OCI-LY1 (cell line): Measurements from ENCODE around the gene LAPTM5.

Source experiments
- EZH2 ChIP-seq: fragments of 200-600 bp; sonication (generic), shearing (Covaris generic); IDR thresholded peaks from 2 replicates; pipeline ENCODE4 v1.8.0; 2017; ENCODE audit warnings: borderline replicate concordance, mixed run types, mild to moderate bottlenecking, antibody characterized with exemption, low read length, moderate library complexity, mixed read lengths
- TF ChIP-seq, protein P1 (sequence below): fragments of 200-600 bp; sonication (generic), shearing (Covaris generic); IDR thresholded peaks from 2 replicates; pipeline ENCODE4 v1.5.1; 2017; ENCODE audit warnings: mild to moderate bottlenecking, antibody characterized with exemption, low read length, moderate library complexity, mixed read lengths

DNA sequence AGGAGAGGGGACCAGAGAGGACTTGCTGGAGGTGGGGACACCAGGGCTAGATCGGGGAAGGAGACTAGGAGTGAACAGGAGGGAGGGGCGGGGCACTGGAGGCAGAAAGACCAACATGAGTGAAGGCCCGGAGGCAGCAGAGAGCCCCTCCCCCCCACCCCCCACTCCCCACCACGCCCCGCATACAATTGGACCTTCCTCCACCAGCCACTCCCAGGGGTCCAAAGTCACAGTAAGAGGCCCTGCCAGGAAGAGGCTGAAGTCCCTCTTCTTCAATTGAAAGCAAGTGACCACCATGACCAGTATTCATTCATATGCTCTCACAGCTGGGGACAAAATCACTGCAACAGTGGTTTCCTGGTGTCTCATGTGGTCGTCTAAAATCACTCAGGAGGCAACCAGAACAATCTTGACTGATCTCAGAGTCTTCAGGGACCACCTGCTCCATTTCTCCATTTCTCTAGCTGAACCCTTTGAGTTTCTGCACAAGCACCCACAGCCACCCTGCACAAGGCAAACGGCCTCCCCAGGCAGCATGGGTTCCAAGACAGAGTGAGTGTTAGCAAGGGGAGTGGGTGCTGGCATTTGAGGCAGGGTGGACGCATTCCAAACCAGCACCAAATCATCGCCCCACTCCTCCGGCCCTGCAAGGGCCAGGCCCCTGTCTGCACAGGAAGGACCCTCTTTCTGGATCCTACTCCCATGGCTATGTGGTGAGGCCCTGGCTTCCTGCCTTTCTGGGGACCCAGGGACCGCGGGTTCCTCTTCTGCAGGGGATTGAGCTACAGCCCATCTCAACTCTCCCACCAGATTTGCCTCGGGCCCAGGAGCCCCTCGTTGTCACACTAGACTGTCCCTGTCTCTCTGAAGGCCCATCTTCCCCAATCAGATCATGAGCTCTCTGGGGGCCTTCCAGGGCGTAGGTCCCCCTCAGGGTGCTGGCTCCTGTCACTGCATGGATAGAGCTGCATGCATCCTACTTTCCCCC, 17.0 kb downstream of the LAPTM5 start:
- TF ChIP-seq, protein P1, sequence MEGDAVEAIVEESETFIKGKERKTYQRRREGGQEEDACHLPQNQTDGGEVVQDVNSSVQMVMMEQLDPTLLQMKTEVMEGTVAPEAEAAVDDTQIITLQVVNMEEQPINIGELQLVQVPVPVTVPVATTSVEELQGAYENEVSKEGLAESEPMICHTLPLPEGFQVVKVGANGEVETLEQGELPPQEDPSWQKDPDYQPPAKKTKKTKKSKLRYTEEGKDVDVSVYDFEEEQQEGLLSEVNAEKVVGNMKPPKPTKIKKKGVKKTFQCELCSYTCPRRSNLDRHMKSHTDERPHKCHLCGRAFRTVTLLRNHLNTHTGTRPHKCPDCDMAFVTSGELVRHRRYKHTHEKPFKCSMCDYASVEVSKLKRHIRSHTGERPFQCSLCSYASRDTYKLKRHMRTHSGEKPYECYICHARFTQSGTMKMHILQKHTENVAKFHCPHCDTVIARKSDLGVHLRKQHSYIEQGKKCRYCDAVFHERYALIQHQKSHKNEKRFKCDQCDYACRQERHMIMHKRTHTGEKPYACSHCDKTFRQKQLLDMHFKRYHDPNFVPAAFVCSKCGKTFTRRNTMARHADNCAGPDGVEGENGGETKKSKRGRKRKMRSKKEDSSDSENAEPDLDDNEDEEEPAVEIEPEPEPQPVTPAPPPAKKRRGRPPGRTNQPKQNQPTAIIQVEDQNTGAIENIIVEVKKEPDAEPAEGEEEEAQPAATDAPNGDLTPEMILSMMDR: no peak
- no peak for TF ChIP-seq EZH2
